ENCODE measurements around the gene CRACR2A. TPM values are rescaled to one million over a fixed set of nuclear protein-coding genes. Genes with fewer than 3 reads are reported as not detected.

Gene CRACR2A
- total RNA-seq, 1 donor from 2014 or later, result 30.0 TPM

GRCh38 chr12:3604748-3605586 lies 147.9 kb downstream of the CRACR2A start:
- H3K4me3 Mint-ChIP-seq, result no peak overlapping the region
- H3K27ac Mint-ChIP-seq, result no peak overlapping the region
- no peaks in the 10 kb centered on the region for H3K4me1 Mint-ChIP-seq (ENCODE audit: low read depth)
- peaks cover 11% of the 10 kb centered on the region for H3K36me3 Mint-ChIP-seq (ENCODE audit: low read depth)
- no peak for DNase-seq (ENCODE audit: low spot score)
- intact Hi-C loops (cut with micrococcal nuclease), result no loop called here
- peaks cover 7% of the 10 kb centered on the region for H3K9me3 Mint-ChIP-seq
- peaks cover 10% of the 10 kb centered on the region for H3K27me3 Mint-ChIP-seq (ENCODE audit: insufficient read depth)

GRCh38 chr12:3604286-3604685 lies 148.6 kb downstream of the CRACR2A start:
- no peak overlapping the region for H3K27ac Mint-ChIP-seq
- peaks cover 10% of the 10 kb centered on the region for H3K27me3 Mint-ChIP-seq (ENCODE audit: insufficient read depth)
- H3K9me3 Mint-ChIP-seq, result peaks cover 3% of the 10 kb centered on the region
- H3K4me3 Mint-ChIP-seq, result no peak overlapping the region
- intact Hi-C loops (cut with micrococcal nuclease), result no loop called here
- no peak for DNase-seq (ENCODE audit: low spot score)
- H3K36me3 Mint-ChIP-seq (ENCODE audit: low read depth), result peaks cover 5% of the 10 kb centered on the region
- H3K4me1 Mint-ChIP-seq (ENCODE audit: low read depth), result no peaks in the 10 kb centered on the region

GRCh38 chr12:3603576-3603975 lies 149.3 kb downstream of the CRACR2A start:
- intact Hi-C loops (cut with micrococcal nuclease), result no loop called here
- DNase-seq (ENCODE audit: low spot score), result no peak
- H3K27ac Mint-ChIP-seq, result no peak overlapping the region
- no peaks in the 10 kb centered on the region for H3K4me1 Mint-ChIP-seq (ENCODE audit: low read depth)
- H3K36me3 Mint-ChIP-seq (ENCODE audit: low read depth), result no peaks in the 10 kb centered on the region
- no peaks in the 10 kb centered on the region for H3K9me3 Mint-ChIP-seq
- no peak overlapping the region for H3K4me3 Mint-ChIP-seq
- H3K27me3 Mint-ChIP-seq (ENCODE audit: insufficient read depth), result peaks cover 10% of the 10 kb centered on the region

- DNase-seq (ENCODE audit: low spot score), result no peak
- H3K27ac Mint-ChIP-seq, result no peak overlapping the region
- intact Hi-C loops (cut with micrococcal nuclease), result no loop called here
- no peaks in the 10 kb centered on the region for H3K36me3 Mint-ChIP-seq (ENCODE audit: low read depth)
- H3K4me1 Mint-ChIP-seq (ENCODE audit: low read depth), result no peaks in the 10 kb centered on the region
- H3K27me3 Mint-ChIP-seq (ENCODE audit: insufficient read depth), result peaks cover 14% of the 10 kb centered on the region
- H3K9me3 Mint-ChIP-seq, result no peaks in the 10 kb centered on the region
- no peak overlapping the region for H3K4me3 Mint-ChIP-seq
These were observed 150.4 kb downstream of the CRACR2A start for GRCh38 chr12:3602488-3602887.

GRCh38 chr12:3601461-3602150 lies 151.3 kb downstream of the CRACR2A start:
- Mint-ChIP-seq H3K36me3 (ENCODE audit: low read depth) (no peaks in the 10 kb centered on the region), H3K9me3 (no peaks in the 10 kb centered on the region), H3K27me3 (ENCODE audit: insufficient read depth) (peaks cover 14% of the 10 kb centered on the region), H3K4me3 (no peak overlapping the region), H3K4me1 (ENCODE audit: low read depth) (no peaks in the 10 kb centered on the region), H3K27ac (no peak overlapping the region)
- intact Hi-C loops (cut with micrococcal nuclease), result no loop called here
- no peak for DNase-seq (ENCODE audit: low spot score)

GRCh38 chr12:3600951-3601350 lies 152.0 kb downstream of the CRACR2A start:
- H3K36me3 Mint-ChIP-seq (ENCODE audit: low read depth), result no peaks in the 10 kb centered on the region
- no peak overlapping the region for H3K4me3 Mint-ChIP-seq
- no peak for DNase-seq (ENCODE audit: low spot score)
- peaks cover 11% of the 10 kb centered on the region for H3K27me3 Mint-ChIP-seq (ENCODE audit: insufficient read depth)
- intact Hi-C loops (cut with micrococcal nuclease), result no loop called here
- no peaks in the 10 kb centered on the region for H3K4me1 Mint-ChIP-seq (ENCODE audit: low read depth)
- no peaks in the 10 kb centered on the region for H3K9me3 Mint-ChIP-seq
- no peak overlapping the region for H3K27ac Mint-ChIP-seq

- H3K27me3 Mint-ChIP-seq (ENCODE audit: insufficient read depth), result peaks cover 9% of the 10 kb centered on the region
These were observed 152.7 kb downstream of the CRACR2A start for GRCh38 chr12:3600039-3600720.

GRCh38 chr12:3598896-3599860 lies 153.7 kb downstream of the CRACR2A start:
- Mint-ChIP-seq H3K9me3 (no peaks in the 10 kb centered on the region), H3K27ac (no peak overlapping the region), H3K36me3 (ENCODE audit: low read depth) (no peaks in the 10 kb centered on the region), H3K4me3 (no peak overlapping the region), H3K27me3 (ENCODE audit: insufficient read depth) (peaks cover 7% of the 10 kb centered on the region), H3K4me1 (ENCODE audit: low read depth) (no peaks in the 10 kb centered on the region)
- no peak for DNase-seq (ENCODE audit: low spot score)
- intact Hi-C loops (cut with micrococcal nuclease), result no loop called here

More at GRCh38 chr12:3600039-3600720, 152.7 kb downstream of the CRACR2A start:
- H3K27ac Mint-ChIP-seq, result no peak overlapping the region
- no peaks in the 10 kb centered on the region for H3K4me1 Mint-ChIP-seq (ENCODE audit: low read depth)
- H3K9me3 Mint-ChIP-seq, result no peaks in the 10 kb centered on the region
- DNase-seq (ENCODE audit: low spot score), result no peak
- no peaks in the 10 kb centered on the region for H3K36me3 Mint-ChIP-seq (ENCODE audit: low read depth)
- H3K4me3 Mint-ChIP-seq, result no peak overlapping the region
- intact Hi-C loops (cut with micrococcal nuclease), result no loop called here

GRCh38 chr12:3597526-3598210 lies 155.2 kb downstream of the CRACR2A start:
- H3K4me1 Mint-ChIP-seq (ENCODE audit: low read depth), result no peaks in the 10 kb centered on the region
- no peak overlapping the region for H3K4me3 Mint-ChIP-seq
- no peaks in the 10 kb centered on the region for H3K9me3 Mint-ChIP-seq
- no peak for DNase-seq (ENCODE audit: low spot score)
- H3K27ac Mint-ChIP-seq, result no peak overlapping the region
- intact Hi-C loops (cut with micrococcal nuclease), result no loop called here
- peaks cover 4% of the 10 kb centered on the region for H3K27me3 Mint-ChIP-seq (ENCODE audit: insufficient read depth)
- H3K36me3 Mint-ChIP-seq (ENCODE audit: low read depth), result no peaks in the 10 kb centered on the region

GRCh38 chr12:3596703-3597415 lies 156.1 kb downstream of the CRACR2A start:
- Mint-ChIP-seq H3K4me3 (no peak overlapping the region), H3K27me3 (ENCODE audit: insufficient read depth) (peaks cover 4% of the 10 kb centered on the region), H3K9me3 (no peaks in the 10 kb centered on the region), H3K27ac (no peak overlapping the region), H3K4me1 (ENCODE audit: low read depth) (no peaks in the 10 kb centered on the region), H3K36me3 (ENCODE audit: low read depth) (no peaks in the 10 kb centered on the region)
- no peak for DNase-seq (ENCODE audit: low spot score)
- intact Hi-C loops (cut with micrococcal nuclease), result no loop called here

GRCh38 chr12:3595721-3596120 lies 157.2 kb downstream of the CRACR2A start:
- DNase-seq (ENCODE audit: low spot score), result no peak
- Mint-ChIP-seq H3K4me3 (no peak overlapping the region), H3K4me1 (ENCODE audit: low read depth) (no peaks in the 10 kb centered on the region), H3K27ac (no peak overlapping the region), H3K27me3 (ENCODE audit: insufficient read depth) (peaks cover 4% of the 10 kb centered on the region), H3K36me3 (ENCODE audit: low read depth) (no peaks in the 10 kb centered on the region), H3K9me3 (no peaks in the 10 kb centered on the region)
- intact Hi-C loops (cut with micrococcal nuclease), result no loop called here

Measured in activated T-helper 1 cell treated with anti-CD3 and anti-CD28 coated beads, Interleukin-12 subunit alpha, Interleukin-12 subunit beta, Interleukin-2, Interleukin-4 antibody, amounts not matched to agents 30 ng/mL and 10 ng/mL and 1 ng/mL, durations not matched to agents 14 hours and 24 hours and 36 hours (primary cell).